K562 (cell line): ENCODE results near the gene PRKCE. TPM values are rescaled to one million over a fixed set of nuclear protein-coding genes. Genes with fewer than 3 reads are reported as not detected.

Experiments
- ATAC-seq: fragments of 200-7000 bp; cut with Tn5 transposase; 3 replicates; pipeline ENCODE4 v1.9.1; 2020; ENCODE audit warnings: moderate library complexity
- BruUV-seq: library from RNA; stranded (reverse); fragments of 400-500 nt; replicated peaks from 2 replicates; lab custom pipeline; 2021; lab: Mats Ljungman, UMichigan
- CTCF ChIA-PET: fragments of 300-600 bp; formaldehyde crosslinking; extraction: SDS; loops from one replicate; lab custom pipeline; 2021; ENCODE audit warnings: low intra/inter-chr PET ratio; lab: Yijun Ruan, JAX
- POLR2A ChIA-PET: fragments of 300-600, 350-650 bp; sonication (Branson Sonifier 250); formaldehyde crosslinking; extraction: SDS; loops from one replicate; lab custom pipeline; 2021; ENCODE audit warnings: antibody characterized with exemption, inconsistent platforms; lab: Yijun Ruan, JAX
- DNase-seq, 4 experiments: peaks; one replicate each; pipeline versions ENCODE4 v3.0.0 to v3.0.0-alpha.2; 2011 to 2018; ENCODE audit warnings: low spot score in 3 of 4, mixed read lengths in 3 of 4; ENCODE audit errors: extremely low read depth in 1 of 4
- FAIRE-seq: peaks from 2 replicates; lab custom pipeline; 2011; peaks lifted over from hg19 to GRCh38; lab: Jason Lieb, UNC
- H2AFZ ChIP-seq: 2 replicates; pipeline ENCODE4 v1.6.0; 2011; ENCODE audit warnings: low read depth, low read length, control low read depth, inconsistent platforms
- H3K27ac ChIP-seq: fragments of 200-600 bp; 3 replicates; pipeline ENCODE4 v1.8.0; 2011; ENCODE audit warnings: low read depth, mild to moderate bottlenecking, control low read depth, inconsistent platforms, low read length, moderate library complexity, mixed read lengths; ENCODE audit errors: extremely low read depth
- H3K27me3 ChIP-seq, 2 experiments: fragments of 300-600 bp in 1 of 2; 2 replicates in 1 of 2; 3 replicates in 1 of 2; pipeline versions ENCODE4 v1.6.0 to v1.8.0; 2011; ENCODE audit warnings: inconsistent platforms in 2 of 2, low read length in 2 of 2, mild to moderate bottlenecking in 1 of 2, mixed read lengths in 1 of 2, moderate library complexity in 1 of 2; ENCODE audit not compliant: control insufficient read depth in 2 of 2, insufficient read depth in 2 of 2
- H3K36me3 ChIP-seq: fragments of 300-600 bp; 3 replicates; pipeline ENCODE4 v1.8.0; 2011; ENCODE audit warnings: mild to moderate bottlenecking, low read length, inconsistent platforms; ENCODE audit not compliant: control insufficient read depth, insufficient read depth
- H3K4me1 ChIP-seq, 2 experiments: fragments of 200-600 bp in 1 of 2; replicated peaks in 1 of 2; 2 replicates in 1 of 2; 3 replicates in 1 of 2; pipeline versions ENCODE4 v1.5.1 to v1.8.0; 2011; ENCODE audit warnings: inconsistent platforms in 2 of 2, low read length in 2 of 2, mild to moderate bottlenecking in 1 of 2, mixed read lengths in 1 of 2, moderate library complexity in 1 of 2; ENCODE audit not compliant: control insufficient read depth in 2 of 2, insufficient read depth in 2 of 2
- H3K4me2 ChIP-seq: 2 replicates; pipeline ENCODE4 v1.6.1; 2011; ENCODE audit warnings: low read length, control low read depth, inconsistent platforms, mixed read lengths; ENCODE audit not compliant: insufficient read depth
- H3K4me3 ChIP-seq: fragments of 200-600 bp; sonication (generic), shearing (Covaris generic); 2 replicates; pipeline ENCODE4 v1.5.1; 2016; ENCODE audit warnings: control low read depth, inconsistent platforms
- H3K79me2 ChIP-seq: fragments of 200-600 bp; 3 replicates; pipeline ENCODE4 v1.8.0; 2011; ENCODE audit warnings: low read length, inconsistent platforms; ENCODE audit not compliant: control insufficient read depth, insufficient read depth
- H3K9ac ChIP-seq, 2 experiments: 2 replicates each; pipeline versions ENCODE4 v1.6.0 to v1.6.1; 2011; ENCODE audit warnings: low read depth in 2 of 2, low read length in 2 of 2, control low read depth in 1 of 2, inconsistent platforms in 1 of 2, mild to moderate bottlenecking in 1 of 2, mixed read lengths in 1 of 2; ENCODE audit not compliant: insufficient read depth in 1 of 2
- H3K9me1 ChIP-seq: one replicate; pipeline ENCODE4 v1.6.0; 2011; ENCODE audit warnings: inconsistent platforms, mild to moderate bottlenecking, low read length, moderate library complexity; ENCODE audit not compliant: control insufficient read depth, insufficient read depth
- H3K9me3 ChIP-seq: replicated peaks from 2 replicates; pipeline ENCODE4 v1.5.1; 2011; ENCODE audit warnings: low read depth, low read length, inconsistent platforms; ENCODE audit not compliant: control insufficient read depth, insufficient read depth
- H4K20me1 ChIP-seq: replicated peaks from 2 replicates; pipeline ENCODE4 v1.6.1; 2011; ENCODE audit warnings: low read length, inconsistent platforms, mixed read lengths; ENCODE audit not compliant: control insufficient read depth, insufficient read depth
- BRCA1 ChIP-seq, 2 experiments: fragments of 450-650 bp in 1 of 2; sonication (generic) in 1 of 2; formaldehyde crosslinking in 1 of 2; IDR thresholded peaks; 2 replicates each; pipeline versions ENCODE4 v1.5.0 to v1.6.1; 2017 to 2020; ENCODE audit warnings: mild to moderate bottlenecking in 1 of 2, missing genetic modification reagents in 1 of 2
- CXXC5 ChIP-seq: fragments of 250-450 bp; sonication (Bioruptor Pico); IDR thresholded peaks from 2 replicates; pipeline ENCODE4 v1.8.0; 2022; ENCODE audit warnings: inconsistent platforms, mild to moderate bottlenecking, moderate library complexity
- FUS ChIP-seq: fragments of 200-400 bp; formaldehyde crosslinking; optimal IDR thresholded peaks from 2 replicates; pipeline ENCODE3; 2017; ENCODE audit warnings: low read depth, low read length
- GABPB1 ChIP-seq: sonication (generic); formaldehyde crosslinking; IDR thresholded peaks from 2 replicates; pipeline ENCODE4 v1.8.0; 2022; ENCODE audit warnings: mild to moderate bottlenecking, missing genetic modification reagents
- HNRNPLL ChIP-seq: fragments of 200-400 bp; formaldehyde crosslinking; IDR thresholded peaks from 2 replicates; pipeline ENCODE4 v1.6.1; 2017; ENCODE audit warnings: low read length, low read depth, mild to moderate bottlenecking; ENCODE audit not compliant: poor library complexity, severe bottlenecking
- JUND ChIP-seq, 2 experiments: IDR thresholded peaks; 2 replicates in 1 of 2; 3 replicates in 1 of 2; pipeline ENCODE4 v1.6.1; 2011; ENCODE audit warnings: borderline replicate concordance in 2 of 2, low read depth in 2 of 2, low read length in 2 of 2, improper control_type of control experiment in 1 of 2, missing biosample characterization in 1 of 2, missing genetic modification characterization in 1 of 2, missing genetic modification reagents in 1 of 2
- KAT8 ChIP-seq: fragments of 450-650 bp; IDR thresholded peaks from 2 replicates; pipeline ENCODE4 v1.6.1; 2016; ENCODE audit warnings: low read depth, mild to moderate bottlenecking
- MCM2 ChIP-seq: fragments of 450-650 bp; IDR thresholded peaks from 2 replicates; pipeline ENCODE4 v1.6.1; 2017; ENCODE audit warnings: low read depth, mild to moderate bottlenecking
- RNF2 ChIP-seq: sonication (generic); IDR thresholded peaks from 2 replicates; pipeline ENCODE4 v1.6.1; 2016
- SMAD2 ChIP-seq: fragments of 150-350 bp; IDR thresholded peaks from 2 replicates; pipeline ENCODE4 v1.6.1; 2014; ENCODE audit warnings: low read depth, mild to moderate bottlenecking, low read length
- TRIM28 ChIP-seq: fragments of 450-650 bp; IDR thresholded peaks from 2 replicates; pipeline ENCODE4 v1.6.1; 2017
- ZC3H4 ChIP-seq: sonication (generic); formaldehyde crosslinking; IDR thresholded peaks from 2 replicates; pipeline ENCODE4 v1.9.0; 2021; ENCODE audit warnings: missing genetic modification reagents, borderline replicate concordance
- ZNF165 ChIP-seq: fragments of 250-450 bp; sonication (Bioruptor Pico); IDR thresholded peaks from 2 replicates; pipeline ENCODE4 v1.4.0; 2020; ENCODE audit warnings: borderline replicate concordance
- WGBS: fragments of 100-300 bp; shearing (Covaris generic); methylation state at CpG from one replicate; pipeline ENCODE4 v1.1.6; 2016; ENCODE audit warnings: low coverage, mixed read lengths; ENCODE audit not compliant: insufficient coverage; ENCODE audit errors: missing lambda C conversion rate; 5-methylcytosine and 5-hydroxymethylcytosine counted together
- in situ Hi-C: fragments of 300-500 bp; cut with MboI; formaldehyde crosslinking; loops from 4 replicates; pipeline ENCODE4 v1.15.0; 2018; ENCODE audit warnings: inconsistent platforms, mixed read lengths
- intact Hi-C: fragments of 100-400 bp; cut with micrococcal nuclease; formaldehyde crosslinking; loops from 2 replicates; pipeline ENCODE4 v1.14.2; 2022
- polyA plus RNA-seq, 8 experiments: library from polyadenylated mRNA; depleted of rRNA in 4 of 8; stranded (reverse) in 5 of 8; unstranded in 3 of 8; fragments of >200 nt; fragmentation: Nextera tagmentation in 2 of 8; fragmentation: Illumina TruSeq in 1 of 8; extraction: Ambion mirVana in 2 of 8; extraction: Trizol in 1 of 8; gene quantifications; 2 replicates each; pipeline versions ENCODE4 v1.2.1 to v1.2.3, GENCODE V29; 2011 to 2014; ENCODE audit warnings: inconsistent platforms in 1 of 8, missing spikeins in 1 of 8
- total RNA-seq, 7 experiments: library from RNA; depleted of rRNA in 6 of 7; stranded (reverse); fragments of >200 nt in 6 of 7; fragmentation: Illumina TruSeq in 2 of 7; extraction: Trizol in 2 of 7; gene quantifications; 2 replicates each; pipeline versions ENCODE4 v1.2.1 to v1.2.3, GENCODE V29; 2011 to 2021; ENCODE audit warnings: low replicate concordance in 1 of 7
- TF ChIP-seq, protein P1 (sequence below): fragments of 250-450 bp; sonication (Bioruptor Pico); IDR thresholded peaks from 2 replicates; pipeline ENCODE4 v1.8.0; 2021; ENCODE audit warnings: moderate library complexity, mild to moderate bottlenecking, inconsistent platforms
- TF ChIP-seq, protein P2 (sequence below): sonication (generic); IDR thresholded peaks from 2 replicates; pipeline ENCODE4 v1.6.1; 2016
- TF ChIP-seq, protein P3 (sequence below): fragments of 450-650 bp; IDR thresholded peaks from 2 replicates; pipeline ENCODE4 v1.6.1; 2016; ENCODE audit warnings: low read depth, mild to moderate bottlenecking, moderate library complexity
- TF ChIP-seq, protein P4 (sequence below): fragments of 250-450 bp; sonication (Bioruptor Pico); IDR thresholded peaks from 2 replicates; pipeline ENCODE4 v1.8.0; 2022; ENCODE audit warnings: moderate library complexity, mild to moderate bottlenecking, inconsistent platforms
- TF ChIP-seq, protein P5 (sequence below): IDR thresholded peaks from 2 replicates; pipeline ENCODE4 v1.6.1; 2012; ENCODE audit warnings: low read depth, low read length, improper control_type of control experiment, borderline replicate concordance

PRKCE gene
- total and polyA plus RNA-seq, 9 of the 15 experiments (the other 6 are each of a cell fraction or from before 2014, with no cell fraction given), result 0.06 to 1.0 (median 0.22) TPM; not detected in 1

DNA sequence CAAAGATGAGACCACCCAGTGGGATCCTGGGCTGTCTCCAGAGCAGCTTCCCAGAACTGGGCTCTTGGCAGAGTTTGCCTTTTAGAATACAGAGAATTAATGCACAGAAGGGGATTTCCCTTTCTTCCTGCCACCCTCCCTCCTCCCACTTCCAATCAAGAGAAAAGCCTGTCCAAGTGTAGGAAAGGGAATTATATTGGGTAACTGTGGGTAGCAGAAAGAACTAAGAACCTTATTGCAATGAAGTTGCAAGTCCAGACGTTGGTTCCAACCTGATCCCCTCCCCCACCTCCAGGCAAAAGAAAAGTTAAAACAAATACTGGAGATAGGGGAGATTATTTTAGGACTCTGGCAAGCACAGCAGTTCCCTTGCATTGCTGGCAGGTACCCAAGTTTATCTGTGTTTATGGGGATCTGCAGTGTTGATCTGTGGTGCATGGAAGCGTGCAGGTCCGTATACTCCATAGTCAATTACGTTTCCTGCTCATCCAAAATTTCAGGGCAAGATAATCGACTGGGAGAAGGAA, 114.3 kb downstream of the PRKCE start (continued):
- no peak for TF ChIP-seq ZC3H4 (CRISPR knock-in tag)
- TF ChIP-seq, protein P1, sequence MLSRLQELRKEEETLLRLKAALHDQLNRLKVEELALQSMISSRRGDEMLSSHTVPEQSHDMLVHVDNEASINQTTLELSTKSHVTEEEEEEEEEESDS (CRISPR knock-in tag), result no peak
- TF ChIP-seq CXXC5 (CRISPR knock-in tag), result no peak
- TF ChIP-seq BRCA1 (IDR thresholded peaks at IDR 0.05), result no peak
- TF ChIP-seq BRCA1 (CRISPR knock-in tag; IDR thresholded peaks at IDR 0.05), result no peak
- TF ChIP-seq GABPB1 (CRISPR knock-in tag), result no peak
- TF ChIP-seq JUND (IDR thresholded peaks at IDR 0.05; ENCODE audit: borderline replicate concordance, low read depth, low read length), result no peak
- no peak for TF ChIP-seq JUND (tag; IDR thresholded peaks at IDR 0.05; ENCODE audit: borderline replicate concordance, low read depth, low read length)
- no peak for TF ChIP-seq MCM2
- TF ChIP-seq FUS, result no peak
- no peak for TF ChIP-seq RNF2

DNA sequence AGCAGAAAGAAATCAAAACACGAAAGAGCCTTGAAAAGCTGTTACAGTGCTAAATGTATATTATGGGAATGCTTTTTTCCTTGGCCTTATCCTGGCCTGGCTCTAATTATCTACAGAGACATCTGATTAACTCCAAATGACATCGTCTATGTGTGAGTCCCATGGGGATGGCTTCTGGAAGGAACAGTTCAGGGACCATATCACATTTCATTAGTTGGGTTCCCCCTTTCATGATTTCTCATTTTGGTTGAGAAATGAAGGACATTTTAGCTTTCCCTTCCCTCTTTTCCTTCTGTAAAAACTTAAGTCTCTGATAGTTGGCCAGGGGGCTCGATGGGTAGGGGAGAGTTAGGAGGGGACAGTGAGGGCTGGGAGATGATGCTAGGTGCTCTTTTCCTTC, 116.7 kb downstream of the PRKCE start:
- CTCF ChIA-PET, result no interaction called here
- intact Hi-C loops (no loop called here), in situ Hi-C loops (no loop called here)
- H4K20me1 ChIP-seq, result no peaks in the 10 kb centered on the region; the same call in 1 of the 2 replicates
- no peak for FAIRE-seq
- H3K27ac ChIP-seq, result no peak overlapping the region
- no peaks in the 10 kb centered on the region for H3K79me2 ChIP-seq
- no peak for DNase-seq
- H3K4me3 ChIP-seq, result no peak overlapping the region
- H3K4me1 ChIP-seq, result no peaks in the 10 kb centered on the region; a peak in 1 of 5 replicates
- no peak overlapping the region for H2AFZ ChIP-seq
- H3K4me2 ChIP-seq, result no peak overlapping the region
- H3K27me3 ChIP-seq, result peaks cover 15 to 37% of the 10 kb centered on the region in 2 experiments; a peak in 4 of 5 replicates
- no peaks in the 10 kb centered on the region for H3K9me1 ChIP-seq
- no peak overlapping the region for H3K9ac ChIP-seq
- H3K36me3 ChIP-seq, result no peaks in the 10 kb centered on the region
- no TSS peak for BruUV-seq
- POLR2A ChIA-PET, result interaction anchor here (0.7 kb wide), 2 partner anchors 9 to 10 kb away, joined by 3 to 4 read pairs; no protein-coding TSS in a partner anchor
- no peaks in the 10 kb centered on the region for H3K9me3 ChIP-seq
- ATAC-seq, result no peak
- 3% methylated on average over 3 of the region's 3 CpGs for WGBS
- TF ChIP-seq KAT8 (no peak), SMAD2 (no peak), TRIM28 (no peak), HNRNPLL (no peak), ZNF165 (CRISPR knock-in tag) (no peak)
- TF ChIP-seq, protein P2, sequence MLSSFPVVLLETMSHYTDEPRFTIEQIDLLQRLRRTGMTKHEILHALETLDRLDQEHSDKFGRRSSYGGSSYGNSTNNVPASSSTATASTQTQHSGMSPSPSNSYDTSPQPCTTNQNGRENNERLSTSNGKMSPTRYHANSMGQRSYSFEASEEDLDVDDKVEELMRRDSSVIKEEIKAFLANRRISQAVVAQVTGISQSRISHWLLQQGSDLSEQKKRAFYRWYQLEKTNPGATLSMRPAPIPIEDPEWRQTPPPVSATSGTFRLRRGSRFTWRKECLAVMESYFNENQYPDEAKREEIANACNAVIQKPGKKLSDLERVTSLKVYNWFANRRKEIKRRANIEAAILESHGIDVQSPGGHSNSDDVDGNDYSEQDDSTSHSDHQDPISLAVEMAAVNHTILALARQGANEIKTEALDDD, result no peak
- TF ChIP-seq, protein P3, sequence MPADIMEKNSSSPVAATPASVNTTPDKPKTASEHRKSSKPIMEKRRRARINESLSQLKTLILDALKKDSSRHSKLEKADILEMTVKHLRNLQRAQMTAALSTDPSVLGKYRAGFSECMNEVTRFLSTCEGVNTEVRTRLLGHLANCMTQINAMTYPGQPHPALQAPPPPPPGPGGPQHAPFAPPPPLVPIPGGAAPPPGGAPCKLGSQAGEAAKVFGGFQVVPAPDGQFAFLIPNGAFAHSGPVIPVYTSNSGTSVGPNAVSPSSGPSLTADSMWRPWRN, result no peak
- TF ChIP-seq, protein P4, sequence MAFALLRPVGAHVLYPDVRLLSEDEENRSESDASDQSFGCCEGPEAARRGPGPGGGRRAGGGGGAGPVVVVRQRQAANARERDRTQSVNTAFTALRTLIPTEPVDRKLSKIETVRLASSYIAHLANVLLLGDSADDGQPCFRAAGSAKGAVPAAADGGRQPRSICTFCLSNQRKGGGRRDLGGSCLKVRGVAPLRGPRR, result no peak
- TF ChIP-seq, protein P5, sequence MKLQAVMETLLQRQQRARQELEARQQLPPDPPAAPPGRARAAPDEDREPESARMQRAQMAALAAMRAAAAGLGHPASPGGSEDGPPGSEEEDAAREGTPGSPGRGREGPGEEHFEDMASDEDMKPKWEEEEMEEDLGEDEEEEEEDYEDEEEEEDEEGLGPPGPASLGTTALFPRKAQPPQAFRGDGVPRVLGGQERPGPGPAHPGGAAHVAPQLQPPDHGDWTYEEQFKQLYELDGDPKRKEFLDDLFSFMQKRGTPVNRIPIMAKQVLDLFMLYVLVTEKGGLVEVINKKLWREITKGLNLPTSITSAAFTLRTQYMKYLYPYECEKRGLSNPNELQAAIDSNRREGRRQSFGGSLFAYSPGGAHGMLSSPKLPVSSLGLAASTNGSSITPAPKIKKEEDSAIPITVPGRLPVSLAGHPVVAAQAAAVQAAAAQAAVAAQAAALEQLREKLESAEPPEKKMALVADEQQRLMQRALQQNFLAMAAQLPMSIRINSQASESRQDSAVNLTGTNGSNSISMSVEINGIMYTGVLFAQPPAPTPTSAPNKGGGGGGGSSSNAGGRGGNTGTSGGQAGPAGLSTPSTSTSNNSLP, result no peak
